Sigmoid colon (tissue), 7 donors: ENCODE data around the gene CD55. TPM values are rescaled to one million over a fixed set of nuclear protein-coding genes. Genes with fewer than 3 reads are reported as not detected.

Source experiments
- DNase-seq: peaks from one replicate; pipeline ENCODE4 v3.0.0-alpha.2; 2019
- H3K27ac ChIP-seq, 4 donors: fragments of 200-600 bp; sonication (generic); one replicate each; pipeline ENCODE4 v1.5.1; 2016 to 2019; ENCODE audit warnings: mild to moderate bottlenecking in 1 of 4
- H3K27me3 ChIP-seq, 3 donors: fragments of 200-600 bp; sonication (generic); one replicate each; pipeline ENCODE4 v1.5.1; 2019; ENCODE audit warnings: mild to moderate bottlenecking in 1 of 3
- H3K36me3 ChIP-seq, 4 donors: fragments of 200-600 bp; sonication (generic); one replicate each; pipeline ENCODE4 v1.5.1; 2016 to 2019
- H3K4me1 ChIP-seq, 4 donors: fragments of 200-600 bp; sonication (generic); one replicate each; pipeline ENCODE4 v1.5.1; 2017 to 2019
- H3K4me3 ChIP-seq, 4 donors: fragments of 200-600 bp; sonication (generic); one replicate each; pipeline ENCODE4 v1.5.1; 2017 to 2019; ENCODE audit warnings: mild to moderate bottlenecking in 2 of 4, moderate library complexity in 1 of 4
- H3K9me3 ChIP-seq, 4 donors: fragments of 200-600 bp in 3 of 4; sonication (generic) in 3 of 4; one replicate each; pipeline versions ENCODE4 v1.5.1 to v1.6.1; 2013 to 2019
- CTCF ChIP-seq, 4 experiments: fragments of 450-650 bp in 3 of 4; fragments of 200-600 bp in 1 of 4; IDR thresholded peaks; one replicate each; pipeline ENCODE4 v1.5.1; 2016 to 2019; ENCODE audit warnings: antibody characterized with exemption in 4 of 4, mild to moderate bottlenecking in 3 of 4, moderate library complexity in 2 of 4
- EP300 ChIP-seq, 4 donors: sonication (generic); formaldehyde crosslinking; IDR thresholded peaks; one replicate each; pipeline ENCODE4 v1.6.1; 2017; ENCODE audit warnings: antibody characterized with exemption in 4 of 4
- POLR2A ChIP-seq, 2 donors: fragments of 450-650 bp; IDR thresholded peaks; one replicate each; pipeline ENCODE4 v1.6.1; 2016; ENCODE audit warnings: antibody characterized with exemption in 2 of 2, mild to moderate bottlenecking in 2 of 2, moderate library complexity in 2 of 2
- POLR2AphosphoS5 ChIP-seq, 4 donors: sonication (generic); formaldehyde crosslinking; IDR thresholded peaks; one replicate each; pipeline ENCODE4 v1.6.1; 2017; ENCODE audit warnings: antibody characterized with exemption in 4 of 4
- WGBS, 2 donors: extraction: QIAGEN DNeasy Blood & Tissue Kit; methylation state at CpG; one replicate each; pipeline ENCODE4 v1.1.7; 2013; 5-methylcytosine and 5-hydroxymethylcytosine counted together
- intact Hi-C: fragments of 100-400 bp; cut with DNase I; formaldehyde crosslinking; loops from one replicate; pipeline ENCODE4 v1.15.1; 2023
- polyA plus RNA-seq, 3 donors: library from polyadenylated mRNA; stranded (reverse); fragments of 200-250 nt; gene quantifications; one replicate each; pipeline ENCODE4 v1.2.3, GENCODE V29; 2013
- total RNA-seq, 4 donors: library from RNA; depleted of rRNA; stranded (reverse); fragments of >200 nt; gene quantifications; one replicate each; pipeline ENCODE4 v1.1.0, GENCODE V29; 2016
- donor health status: healthy with polysubstance abuse.
- donor health status: Bipolar disorder and iron deficiency.
- donor health status: healthy.

CD55 gene
- total and polyA plus RNA-seq, 7 donors, result 10.8 to 56.1 (median 41.5) TPM

GRCh38 chr1:207321790-207322645 is 540 bp downstream of the CD55 start:
- H3K4me3 ChIP-seq, result peak overlapping the region; percentile 64 to 98 (median 80)
- no peaks in the 10 kb centered on the region for H3K9me3 ChIP-seq
- no peak for TF ChIP-seq CTCF (IDR thresholded peaks at IDR 0.05)
- TF ChIP-seq POLR2AphosphoS5 (IDR thresholded peaks at IDR 0.05), result no peak
- TF ChIP-seq EP300 (IDR thresholded peaks at IDR 0.05), result no peak
- no peak for TF ChIP-seq POLR2A (IDR thresholded peaks at IDR 0.05)
- 1 to 2% methylated on average over 37 of the region's 37 CpGs for WGBS, 2 donors
- peak overlapping the region; percentile 87 to 91 (median 88) for H3K27ac ChIP-seq
- H3K27me3 ChIP-seq, result no peaks in the 10 kb centered on the region
- no peak for DNase-seq
- peaks cover 0 to 29% (median 8%) of the 10 kb centered on the region in 4 donors for H3K36me3 ChIP-seq
- intact Hi-C loops, result loop anchor here (2.0 kb wide), 1 partner anchor 269 kb away; the partner anchor contains the start of gene PFKFB2
- peaks cover 0 to 17% (median 11%) of the 10 kb centered on the region in 4 donors for H3K4me1 ChIP-seq

GRCh38 chr1:207323425-207324225 is 2.1 kb downstream of the CD55 start:
- H3K9me3 ChIP-seq, result no peaks in the 10 kb centered on the region
- H3K4me1 ChIP-seq, result peaks cover 0 to 17% (median 11%) of the 10 kb centered on the region in 4 donors
- intact Hi-C loops, result no loop called here
- H3K36me3 ChIP-seq, result peaks cover 0 to 45% (median 15%) of the 10 kb centered on the region in 4 donors
- WGBS, 2 donors, result 53 to 74% methylated on average over 5 of the region's 5 CpGs
- TF ChIP-seq POLR2AphosphoS5 (IDR thresholded peaks at IDR 0.05) (no peak), CTCF (IDR thresholded peaks at IDR 0.05) (no peak), EP300 (IDR thresholded peaks at IDR 0.05) (no peak), POLR2A (IDR thresholded peaks at IDR 0.05) (no peak)
- no peak overlapping the region for H3K27ac ChIP-seq
- H3K27me3 ChIP-seq, result no peaks in the 10 kb centered on the region
- H3K4me3 ChIP-seq, result peak overlapping the region in 1 of 4 donors; percentile 86
- DNase-seq, result no peak

GRCh38 chr1:207328004-207328403 is 6.5 kb downstream of the CD55 start:
- TF ChIP-seq POLR2A (IDR thresholded peaks at IDR 0.05) (no peak), POLR2AphosphoS5 (IDR thresholded peaks at IDR 0.05) (no peak), CTCF (IDR thresholded peaks at IDR 0.05) (no peak), EP300 (IDR thresholded peaks at IDR 0.05) (no peak)
- intact Hi-C loops, result no loop called here

GRCh38 chr1:207328908-207329440 is 7.5 kb downstream of the CD55 start:
- DNase-seq, result no peak
- Histone ChIP-seq H3K36me3 (peaks cover 0 to 96% (median 20%) of the 10 kb centered on the region in 4 donors), H3K9me3 (no peaks in the 10 kb centered on the region), H3K27ac (no peak overlapping the region), H3K27me3 (no peaks in the 10 kb centered on the region), H3K4me1 (peaks cover 0 to 3% (median under 1%) of the 10 kb centered on the region in 4 donors), H3K4me3 (no peak overlapping the region)
- TF ChIP-seq POLR2A (IDR thresholded peaks at IDR 0.05), result no peak
- no peak for TF ChIP-seq CTCF (IDR thresholded peaks at IDR 0.05)
- TF ChIP-seq POLR2AphosphoS5 (IDR thresholded peaks at IDR 0.05), result no peak
- no peak for TF ChIP-seq EP300 (IDR thresholded peaks at IDR 0.05)
- intact Hi-C loops, result no loop called here
- 95 to 97% methylated on average over 3 of the region's 3 CpGs for WGBS, 2 donors

More at GRCh38 chr1:207328004-207328403, 6.5 kb downstream of the CD55 start:
- Histone ChIP-seq H3K27ac (no peak overlapping the region), H3K9me3 (no peaks in the 10 kb centered on the region), H3K36me3 (peaks cover 0 to 89% (median 20%) of the 10 kb centered on the region in 4 donors), H3K4me1 (peaks cover 0 to 9% (median 4%) of the 10 kb centered on the region in 4 donors), H3K27me3 (no peaks in the 10 kb centered on the region), H3K4me3 (no peak overlapping the region)
- DNase-seq, result no peak
